Inferior parietal cortex (tissue), 1 donor: ENCODE measurements around the gene OTUD3.

Experiments
- DNase-seq: peaks from one replicate; pipeline ENCODE4 v3.0.0-alpha.2; 2016; ENCODE audit errors: extremely low spot score

OTUD3 gene

GRCh38 chr1:19946971-19947370, 64.8 kb downstream of the OTUD3 start:
- no peak for DNase-seq

DNA sequence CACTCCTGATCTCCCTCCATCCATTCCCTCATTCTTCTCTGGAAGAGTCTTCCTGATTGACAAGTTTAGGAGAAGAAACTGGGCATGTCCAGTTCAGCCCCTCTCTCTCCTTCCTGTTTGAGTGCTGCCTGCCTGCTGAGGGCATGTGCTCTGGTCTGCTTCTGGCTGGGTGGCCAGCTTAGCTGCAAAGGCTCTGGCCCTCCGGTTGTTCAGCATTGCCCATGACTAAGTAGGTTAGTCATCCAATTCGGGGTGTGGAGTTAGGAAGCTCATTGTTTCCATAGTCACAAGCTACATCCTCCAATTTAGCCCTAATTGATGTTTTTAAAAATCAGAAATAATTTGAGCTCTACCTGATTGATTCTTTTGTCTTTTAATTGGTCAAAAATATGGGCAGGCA, 66.8 kb downstream of the OTUD3 start:
- no peak for DNase-seq

GRCh38 chr1:19954059-19954458, 71.9 kb downstream of the OTUD3 start:
- DNase-seq = no peak

DNA sequence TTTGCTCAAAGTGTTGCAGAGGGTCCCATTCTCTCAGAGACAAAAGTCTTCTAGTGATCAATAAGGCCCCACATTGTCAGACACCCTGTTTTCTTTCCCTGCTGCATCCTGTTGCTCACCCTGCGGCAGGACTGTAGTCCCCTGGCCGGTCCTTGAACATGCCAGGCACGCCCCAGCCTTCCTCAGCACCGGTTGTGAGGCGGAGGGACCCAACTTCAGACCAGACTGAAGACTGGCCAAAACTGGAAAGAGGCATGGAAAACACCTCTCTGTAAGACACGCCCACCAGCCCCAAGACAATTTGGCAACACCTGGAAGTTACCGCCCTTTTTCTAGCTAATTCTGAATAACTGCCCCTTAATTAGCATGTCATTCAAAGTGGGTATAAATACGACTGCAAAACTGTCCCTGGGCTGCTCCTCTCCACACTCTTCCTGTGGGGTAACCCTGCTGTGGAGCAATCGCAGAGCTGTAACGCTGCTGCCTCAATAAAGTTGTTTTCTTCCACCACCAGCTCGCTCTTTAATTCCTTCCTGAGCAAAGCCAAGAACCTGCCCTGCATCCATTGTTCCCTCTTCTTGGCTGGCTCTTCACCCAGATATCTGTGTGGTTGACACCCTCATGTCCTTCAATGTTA, 73.5 kb downstream of the OTUD3 start:
- no peak for DNase-seq

DNA sequence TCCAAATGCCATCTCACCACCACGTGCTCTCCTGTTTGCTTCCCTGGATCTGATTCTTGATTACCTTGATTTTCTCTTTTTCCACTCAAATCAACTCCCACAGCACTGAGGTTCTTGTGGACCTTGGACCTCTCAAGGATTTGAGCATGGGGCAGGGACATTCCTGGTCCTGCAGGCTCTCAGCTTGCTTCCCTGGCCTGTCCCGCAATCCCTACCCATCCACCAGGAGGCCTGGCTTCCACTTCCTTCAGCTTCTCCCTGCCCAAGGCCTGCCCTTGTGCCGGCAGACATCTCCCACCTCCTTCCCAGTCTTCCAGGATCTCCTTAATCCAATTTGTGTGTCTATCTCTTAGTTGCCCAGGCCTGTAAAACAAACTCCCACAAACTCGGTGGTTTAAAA, 75.6 kb downstream of the OTUD3 start:
- DNase-seq = no peak

GRCh38 chr1:19960591-19960990, 78.4 kb downstream of the OTUD3 start:
- DNase-seq = no peak
